ENCODE data around the gene ZNF488.

- TF ChIP-seq CTCF (IDR thresholded peaks at IDR 0.05) (no peak), POLR2AphosphoS5 (IDR thresholded peaks at IDR 0.05) (no peak), POLR2A (IDR thresholded peaks at IDR 0.05; ENCODE audit: low read depth) (no peak), EP300 (IDR thresholded peaks at IDR 0.05) (no peak)
These were observed 33.1 kb downstream of the ZNF488 start for GRCh38 chr10:47350671-47351640.

Data from esophagus muscularis mucosa (tissue), 4 donors.